Measurements from ENCODE around the gene THADA.

THADA gene

GRCh38 chr2:43464590-43464989 is 131.2 kb downstream of the THADA start:
- ChIA-PET CTCF (interaction anchor here (0.7 kb wide), 1 partner anchor 28 kb away, joined by 3 read pairs; no protein-coding TSS in a partner anchor), POLR2A (no interaction called here)
- TF ChIP-seq PKNOX1 (IDR thresholded peaks at IDR 0.05) (no peak), FOXK2 (IDR thresholded peaks at IDR 0.05) (no peak), FOXM1 (IDR thresholded peaks at IDR 0.05; ENCODE audit: borderline replicate concordance) (no peak), CTBP1 (IDR thresholded peaks at IDR 0.05; ENCODE audit: borderline replicate concordance) (no peak), BHLHE40 (IDR thresholded peaks at IDR 0.05; ENCODE audit: borderline replicate concordance) (no peak), ZNF384 (IDR thresholded peaks at IDR 0.05) (no peak), FOXA1 (IDR thresholded peaks at IDR 0.05) (no peak), SUZ12 (IDR thresholded peaks at IDR 0.05) (no peak)
- no peak for DNase-seq (ENCODE audit: extremely low spot score)

GRCh38 chr2:43462866-43463641 is 132.8 kb downstream of the THADA start:
- peak; percentile 96 for TF ChIP-seq PKNOX1 (IDR thresholded peaks at IDR 0.05)
- TF ChIP-seq ZNF384 (IDR thresholded peaks at IDR 0.05), result no peak
- POLR2A ChIA-PET, result no interaction called here
- CTCF ChIA-PET, result no interaction called here
- DNase-seq (ENCODE audit: extremely low spot score), result peak; percentile 16

GRCh38 chr2:43461453-43462073 is 134.3 kb downstream of the THADA start:
- no peak for DNase-seq (ENCODE audit: extremely low spot score)
- POLR2A ChIA-PET, result no interaction called here
- CTCF ChIA-PET, result no interaction called here
- TF ChIP-seq FOXA1 (IDR thresholded peaks at IDR 0.05) (no peak), SP1 (IDR thresholded peaks at IDR 0.05) (no peak), L3MBTL2 (conservative IDR thresholded peaks at IDR 0.05) (no peak), CTBP1 (IDR thresholded peaks at IDR 0.05; ENCODE audit: borderline replicate concordance) (no peak), HDGF (IDR thresholded peaks at IDR 0.05; ENCODE audit: borderline replicate concordance) (no peak), NFRKB (IDR thresholded peaks at IDR 0.05) (no peak), ZNF384 (IDR thresholded peaks at IDR 0.05) (no peak), TARDBP (IDR thresholded peaks at IDR 0.05) (no peak), PKNOX1 (IDR thresholded peaks at IDR 0.05) (no peak), SUZ12 (IDR thresholded peaks at IDR 0.05) (no peak), FOXM1 (IDR thresholded peaks at IDR 0.05; ENCODE audit: borderline replicate concordance) (no peak)

- DNase-seq (ENCODE audit: extremely low spot score), result no peak
- POLR2A ChIA-PET, result no interaction called here
- CTCF ChIA-PET, result no interaction called here
- TF ChIP-seq FOXA1 (IDR thresholded peaks at IDR 0.05) (no peak), FOXK2 (IDR thresholded peaks at IDR 0.05) (no peak), ARNT (IDR thresholded peaks at IDR 0.05) (no peak), FOXM1 (IDR thresholded peaks at IDR 0.05; ENCODE audit: borderline replicate concordance) (no peak), PKNOX1 (IDR thresholded peaks at IDR 0.05) (no peak), TARDBP (IDR thresholded peaks at IDR 0.05) (no peak), SUZ12 (IDR thresholded peaks at IDR 0.05) (no peak), SP1 (IDR thresholded peaks at IDR 0.05) (no peak), CTBP1 (IDR thresholded peaks at IDR 0.05; ENCODE audit: borderline replicate concordance) (no peak), ELF4 (IDR thresholded peaks at IDR 0.05) (no peak)
These were observed 135.1 kb downstream of the THADA start for GRCh38 chr2:43460611-43461365.

- DNase-seq (ENCODE audit: extremely low spot score), result no peak
- ChIA-PET CTCF (no interaction called here), POLR2A (no interaction called here)
- no peak for TF ChIP-seq FOXM1 (IDR thresholded peaks at IDR 0.05; ENCODE audit: borderline replicate concordance)
These were observed 135.7 kb downstream of the THADA start for GRCh38 chr2:43460174-43460546.

- ChIA-PET POLR2A (no interaction called here), CTCF (interaction anchor here (0.9 kb wide), 1 partner anchor 13 kb away, joined by 3 read pairs; no protein-coding TSS in a partner anchor)
- DNase-seq (ENCODE audit: extremely low spot score), result no peak
- TF ChIP-seq ZNF384 (IDR thresholded peaks at IDR 0.05) (no peak), HDGF (IDR thresholded peaks at IDR 0.05; ENCODE audit: borderline replicate concordance) (no peak), LEF1 (IDR thresholded peaks at IDR 0.05; ENCODE audit: borderline replicate concordance) (no peak), ELF4 (IDR thresholded peaks at IDR 0.05) (no peak), NFRKB (IDR thresholded peaks at IDR 0.05) (no peak)
These were observed 136.2 kb downstream of the THADA start for GRCh38 chr2:43459446-43460173.
